H9 (cell line): Measurements from ENCODE around the gene RABGAP1. TPM values are rescaled to one million over a fixed set of nuclear protein-coding genes. Genes with fewer than 3 reads are reported as not detected.

Experiments
- DNase-seq: peaks from one replicate; pipeline ENCODE4 v3.0.0-alpha.2; 2017
- H2AFZ ChIP-seq: one replicate; pipeline ENCODE4 v1.6.1; 2013; ENCODE audit warnings: mild to moderate bottlenecking, low read length, control low read depth, moderate library complexity
- H2AK5ac ChIP-seq: 2 replicates; pipeline ENCODE4 v1.6.1; 2013; ENCODE audit warnings: low read length, control low read depth, mixed read lengths; ENCODE audit not compliant: insufficient read length
- H2BK120ac ChIP-seq: one replicate; pipeline ENCODE4 v1.6.1; 2013; ENCODE audit warnings: low read depth, mild to moderate bottlenecking, low read length, control low read depth, inconsistent platforms; ENCODE audit not compliant: poor library complexity, severe bottlenecking
- H2BK12ac ChIP-seq: 2 replicates; pipeline ENCODE4 v1.6.1; 2013; ENCODE audit warnings: low read length, control low read depth, mixed read lengths, low read depth; ENCODE audit not compliant: insufficient read length
- H2BK15ac ChIP-seq: 2 replicates; pipeline ENCODE4 v1.6.1; 2013; ENCODE audit warnings: low read depth, low read length, control low read depth
- H2BK20ac ChIP-seq: one replicate; pipeline ENCODE4 v1.6.1; 2013; ENCODE audit warnings: low read depth, mild to moderate bottlenecking, low read length, control low read depth, inconsistent platforms; ENCODE audit not compliant: poor library complexity, severe bottlenecking
- H2BK5ac ChIP-seq: 2 replicates; pipeline ENCODE4 v1.6.1; 2013; ENCODE audit warnings: low read length, control low read depth, mixed read lengths; ENCODE audit not compliant: insufficient read length
- H3K14ac ChIP-seq: 2 replicates; pipeline ENCODE4 v1.6.1; 2013; ENCODE audit warnings: low read length, control low read depth; ENCODE audit not compliant: insufficient read depth
- H3K18ac ChIP-seq: 2 replicates; pipeline ENCODE4 v1.6.1; 2013; ENCODE audit warnings: low read depth, mild to moderate bottlenecking, mixed read lengths, low read length, control low read depth; ENCODE audit not compliant: insufficient read length
- H3K23ac ChIP-seq: 2 replicates; pipeline ENCODE4 v1.6.1; 2013; ENCODE audit warnings: low read length, control low read depth, mixed read lengths, low read depth; ENCODE audit not compliant: insufficient read length
- H3K23me2 ChIP-seq: 2 replicates; pipeline ENCODE4 v1.6.1; 2013; ENCODE audit warnings: low read depth, mild to moderate bottlenecking, mixed read lengths, low read length, control low read depth; ENCODE audit not compliant: insufficient read length, poor library complexity, severe bottlenecking
- H3K27ac ChIP-seq: 2 replicates; pipeline ENCODE4 v1.5.1; 2013; ENCODE audit warnings: low read length, control low read depth, mixed read lengths, low read depth; ENCODE audit not compliant: insufficient read length
- H3K27me3 ChIP-seq: 2 replicates; pipeline ENCODE4 v1.6.1; 2013; ENCODE audit warnings: low read length, control low read depth, inconsistent platforms; ENCODE audit not compliant: insufficient read depth
- H3K4ac ChIP-seq: 2 replicates; pipeline ENCODE4 v1.6.1; 2013; ENCODE audit warnings: low read depth, mild to moderate bottlenecking, control low read depth, inconsistent platforms, low read length, moderate library complexity
- H3K4me1 ChIP-seq: 2 replicates; pipeline ENCODE4 v1.6.1; 2013; ENCODE audit warnings: low read length, control low read depth, inconsistent platforms; ENCODE audit not compliant: insufficient read depth
- H3K4me2 ChIP-seq: 2 replicates; pipeline ENCODE4 v1.6.1; 2013; ENCODE audit warnings: low read length, control low read depth, mixed read lengths; ENCODE audit not compliant: insufficient read length, insufficient read depth
- H3K56ac ChIP-seq: 2 replicates; pipeline ENCODE4 v1.6.1; 2013; ENCODE audit warnings: low read depth, mild to moderate bottlenecking, mixed read lengths, low read length, control low read depth; ENCODE audit not compliant: insufficient read length
- H3K79me1 ChIP-seq: 2 replicates; pipeline ENCODE4 v1.6.1; 2013; ENCODE audit warnings: low read depth, mild to moderate bottlenecking, moderate library complexity, low read length, control low read depth, inconsistent platforms; ENCODE audit not compliant: insufficient read depth, poor library complexity, severe bottlenecking
- H3K79me2 ChIP-seq: 2 replicates; pipeline ENCODE4 v1.6.1; 2013; ENCODE audit warnings: low read length, control low read depth, inconsistent platforms; ENCODE audit not compliant: insufficient read depth
- H3K9ac ChIP-seq: 2 replicates; pipeline ENCODE4 v1.6.1; 2013; ENCODE audit warnings: low read length, control low read depth, mixed read lengths; ENCODE audit not compliant: insufficient read length; ENCODE audit errors: extremely low read depth
- H3K9me3 ChIP-seq: one replicate; pipeline ENCODE4 v1.6.1; 2013; ENCODE audit warnings: low read depth, low read length, inconsistent platforms; ENCODE audit not compliant: control insufficient read depth
- H3T11ph ChIP-seq: one replicate; pipeline ENCODE4 v1.6.1; 2013; ENCODE audit warnings: mild to moderate bottlenecking, low read length, control low read depth, inconsistent platforms
- H4K20me1 ChIP-seq: one replicate; pipeline ENCODE4 v1.6.1; 2013; ENCODE audit not compliant: control insufficient read depth, insufficient read length, insufficient read depth
- H4K5ac ChIP-seq: 2 replicates; pipeline ENCODE4 v1.6.1; 2013; ENCODE audit warnings: low read depth, mild to moderate bottlenecking, mixed read lengths, low read length, control low read depth; ENCODE audit not compliant: insufficient read length
- H4K8ac ChIP-seq: replicated peaks from 2 replicates; pipeline ENCODE4 v1.6.1; 2013; ENCODE audit warnings: low read length, control low read depth, mixed read lengths, low read depth; ENCODE audit not compliant: insufficient read length
- H4K91ac ChIP-seq: 2 replicates; pipeline ENCODE4 v1.6.1; 2013; ENCODE audit warnings: low read depth, mild to moderate bottlenecking, moderate library complexity, mixed read lengths, low read length, control low read depth; ENCODE audit not compliant: insufficient read length
- H3K27ac Mint-ChIP-seq, 3 experiments: 2 replicates in 2 of 3; 3 replicates in 1 of 3; pipeline ENCODE4 v1.8.0; 2020 to 2021; ENCODE audit warnings: mixed read lengths in 3 of 3, mild to moderate bottlenecking in 1 of 3, moderate library complexity in 1 of 3
- H3K27me3 Mint-ChIP-seq: 2 replicates; pipeline ENCODE4 v1.8.0; 2021; ENCODE audit warnings: low read depth, mild to moderate bottlenecking, moderate library complexity, mixed read lengths
- H3K36me3 Mint-ChIP-seq, 3 experiments: 2 replicates in 2 of 3; 3 replicates in 1 of 3; pipeline ENCODE4 v1.8.0; 2020 to 2021; ENCODE audit warnings: low read depth in 3 of 3, mixed read lengths in 3 of 3; ENCODE audit not compliant: insufficient read depth in 1 of 3
- H3K4me1 Mint-ChIP-seq, 2 experiments: 2 replicates each; pipeline ENCODE4 v1.8.0; 2020; ENCODE audit warnings: mixed read lengths in 2 of 2
- H3K4me3 Mint-ChIP-seq, 2 experiments: 2 replicates in 1 of 2; 3 replicates in 1 of 2; pipeline ENCODE4 v1.8.0; 2020 to 2021; ENCODE audit warnings: mild to moderate bottlenecking in 2 of 2, mixed read lengths in 2 of 2, moderate library complexity in 1 of 2
- H3K9me3 Mint-ChIP-seq, 2 experiments: 2 replicates in 1 of 2; 3 replicates in 1 of 2; pipeline ENCODE4 v1.8.0; 2020; ENCODE audit warnings: mild to moderate bottlenecking in 2 of 2, mixed read lengths in 2 of 2, moderate library complexity in 1 of 2
- WGBS: extraction: QIAGEN DNeasy Blood & Tissue Kit; methylation state at CpG from one replicate; pipeline ENCODE4 v1.1.7; 2013; ENCODE audit warnings: missing lambda C conversion rate, low lambda C conversion rate, mixed read lengths; ENCODE audit not compliant: insufficient read length; ENCODE audit errors: extremely low coverage; 5-methylcytosine and 5-hydroxymethylcytosine counted together
- total RNA-seq: library from RNA; stranded (reverse); gene quantifications from 2 replicates; pipeline ENCODE4 v1.2.1, GENCODE V29; 2021
- TF ChIP-seq, protein P1 (sequence below): fragments of 200-600 bp; sonication (generic); conservative IDR thresholded peaks from 3 replicates; pipeline ENCODE4 v1.8.0; 2021; ENCODE audit warnings: antibody characterized with exemption, mild to moderate bottlenecking

The RABGAP1 gene
- total RNA-seq, 1 experiment from 2014 or later, result 31.6 TPM

DNA sequence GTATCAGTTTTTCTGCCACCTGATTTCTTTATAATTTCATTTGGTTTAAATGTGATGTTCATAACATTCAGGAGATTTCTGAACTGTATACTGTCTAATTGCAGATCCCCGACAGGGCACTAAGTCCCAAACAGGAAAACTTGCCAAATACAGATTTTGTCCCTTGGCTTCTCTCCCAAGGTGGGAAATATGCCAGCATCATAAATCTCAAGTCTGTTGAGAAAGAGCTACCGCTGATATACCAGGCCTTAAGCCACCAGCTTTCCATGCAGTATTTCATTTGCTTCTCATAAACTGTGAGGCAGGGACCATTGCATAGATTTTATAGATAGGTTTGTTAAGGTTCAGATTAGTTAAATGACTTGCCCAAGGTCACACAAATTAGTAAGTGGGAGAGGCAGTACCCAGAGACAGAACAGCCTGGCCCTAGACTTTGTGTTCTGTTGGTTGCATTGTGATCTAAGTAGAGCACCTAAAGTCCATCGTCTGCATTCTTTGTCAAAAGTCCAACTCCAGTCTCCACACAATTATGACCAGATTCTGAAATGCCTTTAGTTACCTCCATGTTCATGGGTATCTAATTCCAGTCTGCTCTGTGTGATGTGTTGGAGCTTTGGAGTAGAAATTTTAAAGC is 108.9 kb downstream of the RABGAP1 start:
- Histone ChIP-seq H2BK15ac (no peak overlapping the region), H3K4ac (no peak overlapping the region), H2AK5ac (no peak overlapping the region), H2BK120ac (no peak overlapping the region), H4K91ac (no peak overlapping the region), H4K5ac (no peak overlapping the region), H3K56ac (no peak overlapping the region), H3T11ph (no peak overlapping the region), H3K14ac (no peak overlapping the region), H4K20me1 (no peaks in the 10 kb centered on the region), H3K79me1 (no peaks in the 10 kb centered on the region), H3K4me1 (no peaks in the 10 kb centered on the region), H3K9me3 (no peaks in the 10 kb centered on the region), H2BK12ac (no peak overlapping the region), H3K79me2 (no peaks in the 10 kb centered on the region), H3K4me2 (no peak overlapping the region), H3K18ac (no peak overlapping the region), H2BK20ac (no peak overlapping the region), H2BK5ac (no peak overlapping the region), H3K9ac (no peak overlapping the region), H3K23ac (no peak overlapping the region), H3K23me2 (no peaks in the 10 kb centered on the region), H3K27me3 (no peaks in the 10 kb centered on the region), H3K27ac (no peak overlapping the region), H4K8ac (no peak overlapping the region), H2AFZ (no peak overlapping the region)
- no peak overlapping the region for H3K27ac Mint-ChIP-seq
- no peaks in the 10 kb centered on the region for H3K27me3 Mint-ChIP-seq
- H3K4me3 Mint-ChIP-seq, result no peak overlapping the region
- H3K4me1 Mint-ChIP-seq, result peaks cover 12 to 14% of the 10 kb centered on the region in 2 experiments
- H3K9me3 Mint-ChIP-seq, result no peaks in the 10 kb centered on the region
- TF ChIP-seq, protein P1, sequence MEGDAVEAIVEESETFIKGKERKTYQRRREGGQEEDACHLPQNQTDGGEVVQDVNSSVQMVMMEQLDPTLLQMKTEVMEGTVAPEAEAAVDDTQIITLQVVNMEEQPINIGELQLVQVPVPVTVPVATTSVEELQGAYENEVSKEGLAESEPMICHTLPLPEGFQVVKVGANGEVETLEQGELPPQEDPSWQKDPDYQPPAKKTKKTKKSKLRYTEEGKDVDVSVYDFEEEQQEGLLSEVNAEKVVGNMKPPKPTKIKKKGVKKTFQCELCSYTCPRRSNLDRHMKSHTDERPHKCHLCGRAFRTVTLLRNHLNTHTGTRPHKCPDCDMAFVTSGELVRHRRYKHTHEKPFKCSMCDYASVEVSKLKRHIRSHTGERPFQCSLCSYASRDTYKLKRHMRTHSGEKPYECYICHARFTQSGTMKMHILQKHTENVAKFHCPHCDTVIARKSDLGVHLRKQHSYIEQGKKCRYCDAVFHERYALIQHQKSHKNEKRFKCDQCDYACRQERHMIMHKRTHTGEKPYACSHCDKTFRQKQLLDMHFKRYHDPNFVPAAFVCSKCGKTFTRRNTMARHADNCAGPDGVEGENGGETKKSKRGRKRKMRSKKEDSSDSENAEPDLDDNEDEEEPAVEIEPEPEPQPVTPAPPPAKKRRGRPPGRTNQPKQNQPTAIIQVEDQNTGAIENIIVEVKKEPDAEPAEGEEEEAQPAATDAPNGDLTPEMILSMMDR, result no peak
- DNase-seq, result no peak
- H3K36me3 Mint-ChIP-seq, result peaks cover 5 to 10% (median 6%) of the 10 kb centered on the region in 3 experiments; a peak in 6 of 7 replicates
- WGBS, result no CpG with 5 or more reads among the region's 3 CpGs
